Colonic mucosa (tissue), 4 donors: Measurements from ENCODE around the gene IFI44. TPM values are rescaled to one million over a fixed set of nuclear protein-coding genes. Genes with fewer than 3 reads are reported as not detected.

Experiments
- DNase-seq: peaks from one replicate; pipeline ENCODE4 v3.0.0-alpha.2; 2020
- H3K27ac ChIP-seq: fragments of 200-600 bp; one replicate; pipeline ENCODE4 v1.8.0; 2021
- H3K27me3 ChIP-seq: fragments of 200-600 bp; one replicate; pipeline ENCODE4 v1.8.0; 2021
- H3K36me3 ChIP-seq: fragments of 200-600 bp; one replicate; pipeline ENCODE4 v1.8.0; 2021
- H3K4me1 ChIP-seq: fragments of 200-600 bp; one replicate; pipeline ENCODE4 v1.8.0; 2021; ENCODE audit warnings: mild to moderate bottlenecking
- H3K4me3 ChIP-seq: fragments of 200-600 bp; one replicate; pipeline ENCODE4 v1.8.0; 2021
- H3K9ac ChIP-seq, 2 donors: one replicate each; pipeline ENCODE4 v1.7.0; 2013; ENCODE audit warnings: control low read depth in 2 of 2, low read depth in 2 of 2, low read length in 2 of 2
- H3K9me3 ChIP-seq: fragments of 200-600 bp; one replicate; pipeline ENCODE4 v1.8.0; 2021
- CTCF ChIP-seq: fragments of 200-600 bp; IDR thresholded peaks from one replicate; pipeline ENCODE4 v1.8.0; 2022; ENCODE audit warnings: antibody characterized with exemption, mild to moderate bottlenecking
- intact Hi-C: fragments of 100-400 bp; cut with DNase I; formaldehyde crosslinking; loops from one replicate; pipeline ENCODE4 v1.14.1; 2022
- total RNA-seq, 2 donors: library from RNA; stranded (reverse); fragmentation: NEBNext Ultra II Directional in 1 of 2; extraction: Animal tissue kit (Norgen Biotek cat#: 25700) in 1 of 2; gene quantifications; one replicate each; pipeline ENCODE4 v1.2.1, GENCODE V29; 2021
- donor health status: healthy.
- donor health status: DM: no; HTN: no; CAD: no.
- donor health status: DM: no; HTN: no; CAD: no.

Gene IFI44
- total RNA-seq, 2 donors from 2014 or later, result 2.2 to 4.4 TPM

- H3K9ac ChIP-seq, result no peak overlapping the region
- no peaks in the 10 kb centered on the region for H3K36me3 ChIP-seq
- no peak for TF ChIP-seq CTCF
- intact Hi-C loops, result no loop called here
- H3K27me3 ChIP-seq, result no peaks in the 10 kb centered on the region
- H3K27ac ChIP-seq, result no peak overlapping the region
- no peaks in the 10 kb centered on the region for H3K4me1 ChIP-seq
- H3K4me3 ChIP-seq, result no peak overlapping the region
- no peak for DNase-seq
- no peaks in the 10 kb centered on the region for H3K9me3 ChIP-seq
Observed at GRCh38 chr1:78664763-78665162, 15.1 kb downstream of the IFI44 start.

GRCh38 chr1:78665809-78666208 lies 16.2 kb downstream of the IFI44 start:
- intact Hi-C loops, result no loop called here
- DNase-seq, result no peak
- Histone ChIP-seq H3K36me3 (no peaks in the 10 kb centered on the region), H3K27me3 (no peaks in the 10 kb centered on the region), H3K9ac (no peak overlapping the region), H3K9me3 (no peaks in the 10 kb centered on the region), H3K4me3 (no peak overlapping the region), H3K27ac (no peak overlapping the region), H3K4me1 (no peaks in the 10 kb centered on the region)
- no peak for TF ChIP-seq CTCF

GRCh38 chr1:78667939-78668338 lies 18.3 kb downstream of the IFI44 start:
- no peak for TF ChIP-seq CTCF
- no peak overlapping the region for H3K27ac ChIP-seq
- H3K9me3 ChIP-seq, result no peaks in the 10 kb centered on the region
- H3K36me3 ChIP-seq, result no peaks in the 10 kb centered on the region
- no peaks in the 10 kb centered on the region for H3K27me3 ChIP-seq
- H3K9ac ChIP-seq, result no peak overlapping the region
- no peak for DNase-seq
- intact Hi-C loops, result no loop called here
- no peak overlapping the region for H3K4me3 ChIP-seq
- H3K4me1 ChIP-seq, result no peaks in the 10 kb centered on the region

- no peak for DNase-seq
- no peak overlapping the region for H3K9ac ChIP-seq
- intact Hi-C loops, result no loop called here
- no peaks in the 10 kb centered on the region for H3K4me1 ChIP-seq
- TF ChIP-seq CTCF, result no peak
- H3K4me3 ChIP-seq, result no peak overlapping the region
- no peaks in the 10 kb centered on the region for H3K27me3 ChIP-seq
- no peaks in the 10 kb centered on the region for H3K9me3 ChIP-seq
- no peak overlapping the region for H3K27ac ChIP-seq
- no peaks in the 10 kb centered on the region for H3K36me3 ChIP-seq
Observed at GRCh38 chr1:78668427-78668826, 18.8 kb downstream of the IFI44 start.

- intact Hi-C loops, result no loop called here
- TF ChIP-seq CTCF, result no peak
- Histone ChIP-seq H3K36me3 (no peaks in the 10 kb centered on the region), H3K9me3 (no peaks in the 10 kb centered on the region), H3K27ac (no peak overlapping the region), H3K4me3 (no peak overlapping the region), H3K27me3 (no peaks in the 10 kb centered on the region), H3K4me1 (no peaks in the 10 kb centered on the region), H3K9ac (no peak overlapping the region)
- no peak for DNase-seq
Observed at GRCh38 chr1:78672428-78672827, 22.8 kb downstream of the IFI44 start.

GRCh38 chr1:78673120-78673519 lies 23.5 kb downstream of the IFI44 start:
- Histone ChIP-seq H3K27me3 (no peaks in the 10 kb centered on the region), H3K27ac (no peak overlapping the region), H3K4me1 (no peaks in the 10 kb centered on the region), H3K36me3 (no peaks in the 10 kb centered on the region), H3K9ac (no peak overlapping the region), H3K9me3 (no peaks in the 10 kb centered on the region), H3K4me3 (no peak overlapping the region)
- TF ChIP-seq CTCF, result no peak
- DNase-seq, result no peak
- intact Hi-C loops, result no loop called here
